GM12872 (cell line): ENCODE measurements around the gene PDYN.

ENCODE experiments used
- CTCF ChIP-seq: IDR thresholded peaks from 3 replicates; pipeline ENCODE4 v1.5.1; 2011; ENCODE audit warnings: low read depth, mild to moderate bottlenecking, low read length, moderate library complexity; ENCODE audit not compliant: insufficient read depth

The PDYN gene

GRCh38 chr20:1943275-1944002, 50.4 kb downstream of the PDYN start:
- TF ChIP-seq CTCF: no peak

- no peak for TF ChIP-seq CTCF
Observed at GRCh38 chr20:1942486-1943274, 51.2 kb downstream of the PDYN start.

GRCh38 chr20:1942061-1942460, 51.8 kb downstream of the PDYN start:
- TF ChIP-seq CTCF: no peak

GRCh38 chr20:1941226-1941625, 52.6 kb downstream of the PDYN start:
- TF ChIP-seq CTCF: no peak

GRCh38 chr20:1940581-1940980, 53.3 kb downstream of the PDYN start:
- no peak for TF ChIP-seq CTCF

- TF ChIP-seq CTCF: no peak
Observed at GRCh38 chr20:1939270-1939595, 54.6 kb downstream of the PDYN start.

- TF ChIP-seq CTCF: no peak
Observed at GRCh38 chr20:1938464-1939269, 55.2 kb downstream of the PDYN start.
